GM10266 (cell line): ENCODE data around the gene TDRD9.

Experiments
- DNase-seq: peaks from one replicate; pipeline ENCODE4 v3.0.0; 2012; ENCODE audit errors: extremely low spot score
- CTCF ChIP-seq: IDR thresholded peaks from 2 replicates; pipeline ENCODE4 v1.5.1; 2012; ENCODE audit warnings: mild to moderate bottlenecking, low read depth; ENCODE audit not compliant: control insufficient read depth, insufficient read depth; ENCODE audit errors: missing control alignments

The TDRD9 gene

GRCh38 chr14:104031384-104031783, 103.1 kb downstream of the TDRD9 start:
- no peak for TF ChIP-seq CTCF
- no peak for DNase-seq

- no peak for TF ChIP-seq CTCF
- DNase-seq = no peak
Measured at GRCh38 chr14:104034976-104035699, 106.9 kb downstream of the TDRD9 start.

GRCh38 chr14:104036212-104036611, 108.0 kb downstream of the TDRD9 start:
- no peak for DNase-seq
- TF ChIP-seq CTCF = no peak

- no peak for DNase-seq
- TF ChIP-seq CTCF = no peak
Measured at GRCh38 chr14:104037074-104037473, 108.8 kb downstream of the TDRD9 start.

GRCh38 chr14:104037903-104038302, 109.6 kb downstream of the TDRD9 start:
- TF ChIP-seq CTCF = no peak

GRCh38 chr14:104039214-104039613, 111.0 kb downstream of the TDRD9 start:
- DNase-seq = no peak
- no peak for TF ChIP-seq CTCF

More at GRCh38 chr14:104037903-104038302, 109.6 kb downstream of the TDRD9 start:
- no peak for DNase-seq

GRCh38 chr14:104040539-104040938, 112.3 kb downstream of the TDRD9 start:
- TF ChIP-seq CTCF = no peak
- DNase-seq = no peak
